Measurements from ENCODE around the gene KDM8.

The KDM8 gene

GRCh38 chr16:27222249-27223225 lies 19.2 kb downstream of the KDM8 start:
- no peak for TF ChIP-seq JUND (IDR thresholded peaks at IDR 0.05; ENCODE audit: low read depth)
- in situ Hi-C loops (cut with HindIII; ENCODE audit: low pct_unique_long_range_greater_than_20kb, low sequenced_read_pairs) = no loop called here
- DNase-seq (ENCODE audit: low read depth in 1 of 2, low spot score in 1 of 2) = no peak

GRCh38 chr16:27223226-27223610 lies 19.9 kb downstream of the KDM8 start:
- in situ Hi-C loops (cut with HindIII; ENCODE audit: low pct_unique_long_range_greater_than_20kb, low sequenced_read_pairs) = no loop called here
- no peak for DNase-seq (ENCODE audit: low read depth in 1 of 2, low spot score in 1 of 2)
- no peak for TF ChIP-seq JUND (IDR thresholded peaks at IDR 0.05; ENCODE audit: low read depth)

GRCh38 chr16:27223701-27224100 lies 20.4 kb downstream of the KDM8 start:
- in situ Hi-C loops (cut with HindIII; ENCODE audit: low pct_unique_long_range_greater_than_20kb, low sequenced_read_pairs) = no loop called here
- no peak for TF ChIP-seq JUND (IDR thresholded peaks at IDR 0.05; ENCODE audit: low read depth)

GRCh38 chr16:27224271-27224737 lies 21.0 kb downstream of the KDM8 start:
- in situ Hi-C loops (cut with HindIII; ENCODE audit: low pct_unique_long_range_greater_than_20kb, low sequenced_read_pairs) = no loop called here
- no peak for TF ChIP-seq JUND (IDR thresholded peaks at IDR 0.05; ENCODE audit: low read depth)
- no peak for DNase-seq (ENCODE audit: low read depth in 1 of 2, low spot score in 1 of 2)

More at GRCh38 chr16:27223701-27224100, 20.4 kb downstream of the KDM8 start:
- no peak for DNase-seq (ENCODE audit: low read depth in 1 of 2, low spot score in 1 of 2)

- no peak for DNase-seq (ENCODE audit: low read depth in 1 of 2, low spot score in 1 of 2)
- in situ Hi-C loops (cut with HindIII; ENCODE audit: low pct_unique_long_range_greater_than_20kb, low sequenced_read_pairs) = no loop called here
- TF ChIP-seq JUND (IDR thresholded peaks at IDR 0.05; ENCODE audit: low read depth) = no peak
Measured at GRCh38 chr16:27224741-27225300, 21.5 kb downstream of the KDM8 start.

- in situ Hi-C loops (cut with HindIII; ENCODE audit: low pct_unique_long_range_greater_than_20kb, low sequenced_read_pairs) = no loop called here
- no peak for DNase-seq (ENCODE audit: low read depth in 1 of 2, low spot score in 1 of 2)
- no peak for TF ChIP-seq JUND (IDR thresholded peaks at IDR 0.05; ENCODE audit: low read depth)
Measured at GRCh38 chr16:27225536-27226360, 22.4 kb downstream of the KDM8 start.

GRCh38 chr16:27226476-27226875 lies 23.1 kb downstream of the KDM8 start:
- no peak for TF ChIP-seq JUND (IDR thresholded peaks at IDR 0.05; ENCODE audit: low read depth)
- in situ Hi-C loops (cut with HindIII; ENCODE audit: low pct_unique_long_range_greater_than_20kb, low sequenced_read_pairs) = no loop called here
- DNase-seq (ENCODE audit: low read depth in 1 of 2, low spot score in 1 of 2) = no peak

- no peak for TF ChIP-seq JUND (IDR thresholded peaks at IDR 0.05; ENCODE audit: low read depth)
- no peak for DNase-seq (ENCODE audit: low read depth in 1 of 2, low spot score in 1 of 2)
- in situ Hi-C loops (cut with HindIII; ENCODE audit: low pct_unique_long_range_greater_than_20kb, low sequenced_read_pairs) = no loop called here
Measured at GRCh38 chr16:27226976-27227705, 23.8 kb downstream of the KDM8 start.

GRCh38 chr16:27228045-27228444 lies 24.7 kb downstream of the KDM8 start:
- DNase-seq (ENCODE audit: low read depth in 1 of 2, low spot score in 1 of 2) = no peak
- in situ Hi-C loops (cut with HindIII; ENCODE audit: low pct_unique_long_range_greater_than_20kb, low sequenced_read_pairs) = no loop called here
- no peak for TF ChIP-seq JUND (IDR thresholded peaks at IDR 0.05; ENCODE audit: low read depth)

- DNase-seq (ENCODE audit: low read depth in 1 of 2, low spot score in 1 of 2) = no peak
- in situ Hi-C loops (cut with HindIII; ENCODE audit: low pct_unique_long_range_greater_than_20kb, low sequenced_read_pairs) = no loop called here
- no peak for TF ChIP-seq JUND (IDR thresholded peaks at IDR 0.05; ENCODE audit: low read depth)
Measured at GRCh38 chr16:27228621-27229501, 25.5 kb downstream of the KDM8 start.

- no peak for TF ChIP-seq JUND (IDR thresholded peaks at IDR 0.05; ENCODE audit: low read depth)
- DNase-seq (ENCODE audit: low read depth in 1 of 2, low spot score in 1 of 2) = no peak
- in situ Hi-C loops (cut with HindIII; ENCODE audit: low pct_unique_long_range_greater_than_20kb, low sequenced_read_pairs) = no loop called here
Measured at GRCh38 chr16:27229891-27230470, 26.7 kb downstream of the KDM8 start.
